ENCODE results near the gene SDHAF3.

SDHAF3 gene

DNA sequence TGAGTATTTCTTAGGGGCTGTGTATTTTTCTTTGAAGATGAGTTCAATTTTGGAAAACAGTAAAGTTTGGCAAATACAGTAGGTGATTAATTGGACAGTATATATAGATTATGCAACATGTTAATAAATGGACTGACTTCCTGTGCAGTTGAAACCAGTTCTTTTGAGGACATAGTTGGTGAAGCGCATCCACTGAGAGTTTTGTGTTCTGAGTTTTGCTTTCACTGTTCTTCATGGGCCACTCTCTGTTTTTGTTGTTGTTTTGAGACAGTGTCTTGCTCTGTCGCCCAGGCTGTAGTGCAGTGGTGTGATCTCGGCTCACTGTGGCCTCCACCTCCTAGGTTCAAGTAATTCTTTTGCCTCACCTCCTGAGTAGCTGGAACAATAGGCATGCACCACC is 109.0 kb downstream of the SDHAF3 start:
- DNase-seq (ENCODE audit: extremely low read depth, insufficient read length) = no peak
- TF ChIP-seq, protein P1, sequence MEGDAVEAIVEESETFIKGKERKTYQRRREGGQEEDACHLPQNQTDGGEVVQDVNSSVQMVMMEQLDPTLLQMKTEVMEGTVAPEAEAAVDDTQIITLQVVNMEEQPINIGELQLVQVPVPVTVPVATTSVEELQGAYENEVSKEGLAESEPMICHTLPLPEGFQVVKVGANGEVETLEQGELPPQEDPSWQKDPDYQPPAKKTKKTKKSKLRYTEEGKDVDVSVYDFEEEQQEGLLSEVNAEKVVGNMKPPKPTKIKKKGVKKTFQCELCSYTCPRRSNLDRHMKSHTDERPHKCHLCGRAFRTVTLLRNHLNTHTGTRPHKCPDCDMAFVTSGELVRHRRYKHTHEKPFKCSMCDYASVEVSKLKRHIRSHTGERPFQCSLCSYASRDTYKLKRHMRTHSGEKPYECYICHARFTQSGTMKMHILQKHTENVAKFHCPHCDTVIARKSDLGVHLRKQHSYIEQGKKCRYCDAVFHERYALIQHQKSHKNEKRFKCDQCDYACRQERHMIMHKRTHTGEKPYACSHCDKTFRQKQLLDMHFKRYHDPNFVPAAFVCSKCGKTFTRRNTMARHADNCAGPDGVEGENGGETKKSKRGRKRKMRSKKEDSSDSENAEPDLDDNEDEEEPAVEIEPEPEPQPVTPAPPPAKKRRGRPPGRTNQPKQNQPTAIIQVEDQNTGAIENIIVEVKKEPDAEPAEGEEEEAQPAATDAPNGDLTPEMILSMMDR (IDR thresholded peaks at IDR 0.05; ENCODE audit: insufficient read depth, low read length, poor library complexity, severe bottlenecking) = no peak

More for the DNA sequence above, 109.0 kb downstream of the SDHAF3 start:
- H3K36me3 ChIP-seq (ENCODE audit: control insufficient read depth, insufficient read depth, low read length) = no peaks in the 10 kb centered on the region
- no peaks in the 10 kb centered on the region; the same call in 1 of the 2 replicates for H3K27me3 ChIP-seq (replicated peaks; ENCODE audit: control insufficient read depth, insufficient read depth, low read length)
- no peak overlapping the region for H3K4me3 ChIP-seq (replicated peaks; ENCODE audit: low read depth, low read length)
